Limb (tissue), 2 donors: ENCODE data around the gene SCEL.
"Not testable (repeated sequence)": the region's sequence is repeated elsewhere in the genome, so short reads cannot be mapped to it uniquely, and the experiment has no call there.

Source experiments
- DNase-seq, 2 donors: peaks; one replicate each; pipeline ENCODE4 v3.0.0-alpha.2; 2016; ENCODE audit errors: extremely low spot score in 2 of 2

The SCEL gene

GRCh38 chr13:77558016-77558415, 22.5 kb downstream of the SCEL start:
- DNase-seq = no peak

- peak in 1 of 2 donors; percentile 51 for DNase-seq
These were observed 27.6 kb downstream of the SCEL start for GRCh38 chr13:77563111-77563510.

- DNase-seq = peak in 1 of 2 donors; percentile 25
These were observed 30.1 kb downstream of the SCEL start for GRCh38 chr13:77565635-77566034.

- no peak for DNase-seq
These were observed 36.5 kb downstream of the SCEL start for GRCh38 chr13:77571956-77572355.

- DNase-seq = no peak
These were observed 38.6 kb downstream of the SCEL start for GRCh38 chr13:77574096-77574495.

- DNase-seq = peak in 1 of 2 donors; percentile 14
These were observed 44.5 kb downstream of the SCEL start for GRCh38 chr13:77579959-77580358.

- DNase-seq = no peak
These were observed 45.2 kb downstream of the SCEL start for GRCh38 chr13:77580748-77581147.

GRCh38 chr13:77583581-77583980, 48.1 kb downstream of the SCEL start:
- no peak for DNase-seq

GRCh38 chr13:77584106-77584505, 48.6 kb downstream of the SCEL start:
- peak; percentile 18 to 68 for DNase-seq

- DNase-seq = no peak
These were observed 59.8 kb downstream of the SCEL start for GRCh38 chr13:77595166-77595810.

GRCh38 chr13:77596777-77597176, 61.3 kb downstream of the SCEL start:
- DNase-seq = no peak

- no peak for DNase-seq
These were observed 63.8 kb downstream of the SCEL start for GRCh38 chr13:77599351-77599750.

GRCh38 chr13:77600701-77601100, 65.2 kb downstream of the SCEL start:
- no peak for DNase-seq

- DNase-seq = no peak
These were observed 75.6 kb downstream of the SCEL start for GRCh38 chr13:77611068-77611467.

GRCh38 chr13:77616027-77616426, 80.5 kb downstream of the SCEL start:
- no peak for DNase-seq

GRCh38 chr13:77619655-77620054, 84.1 kb downstream of the SCEL start:
- DNase-seq = no peak

GRCh38 chr13:77620138-77620537, 84.6 kb downstream of the SCEL start:
- no peak for DNase-seq

GRCh38 chr13:77623806-77624205, 88.3 kb downstream of the SCEL start:
- no peak for DNase-seq

- no peak for DNase-seq
These were observed 92.7 kb downstream of the SCEL start for GRCh38 chr13:77628170-77628569.

- peak in 1 of 2 donors; percentile 35 for DNase-seq
These were observed 102.1 kb downstream of the SCEL start for GRCh38 chr13:77637588-77637987.

- DNase-seq = no peak
These were observed 114.9 kb downstream of the SCEL start for GRCh38 chr13:77650409-77650808.

GRCh38 chr13:77653301-77653700, 117.8 kb downstream of the SCEL start:
- DNase-seq = no peak

- not testable (repeated sequence) for DNase-seq
These were observed 124.5 kb downstream of the SCEL start for GRCh38 chr13:77660016-77660415.

- no peak for DNase-seq
These were observed 125.3 kb downstream of the SCEL start for GRCh38 chr13:77660841-77661250.
